Tibial nerve (tissue), 4 donors: ENCODE results near the gene PYGM.

Experiments used
- EP300 ChIP-seq, 2 donors: sonication (generic); formaldehyde crosslinking; IDR thresholded peaks; one replicate each; pipeline ENCODE4 v1.6.1; 2017; ENCODE audit warnings: antibody characterized with exemption in 2 of 2, mild to moderate bottlenecking in 1 of 2
- TF ChIP-seq, protein P1 (sequence below), 5 experiments: fragments of 200-600 bp in 3 of 5; fragments of 450-650 bp in 2 of 5; sonication (generic) in 3 of 5; IDR thresholded peaks; one replicate each; pipeline ENCODE4 v1.5.1; 2016 to 2019; ENCODE audit warnings: antibody characterized with exemption in 5 of 5, mild to moderate bottlenecking in 3 of 5, moderate library complexity in 2 of 5

DNA sequence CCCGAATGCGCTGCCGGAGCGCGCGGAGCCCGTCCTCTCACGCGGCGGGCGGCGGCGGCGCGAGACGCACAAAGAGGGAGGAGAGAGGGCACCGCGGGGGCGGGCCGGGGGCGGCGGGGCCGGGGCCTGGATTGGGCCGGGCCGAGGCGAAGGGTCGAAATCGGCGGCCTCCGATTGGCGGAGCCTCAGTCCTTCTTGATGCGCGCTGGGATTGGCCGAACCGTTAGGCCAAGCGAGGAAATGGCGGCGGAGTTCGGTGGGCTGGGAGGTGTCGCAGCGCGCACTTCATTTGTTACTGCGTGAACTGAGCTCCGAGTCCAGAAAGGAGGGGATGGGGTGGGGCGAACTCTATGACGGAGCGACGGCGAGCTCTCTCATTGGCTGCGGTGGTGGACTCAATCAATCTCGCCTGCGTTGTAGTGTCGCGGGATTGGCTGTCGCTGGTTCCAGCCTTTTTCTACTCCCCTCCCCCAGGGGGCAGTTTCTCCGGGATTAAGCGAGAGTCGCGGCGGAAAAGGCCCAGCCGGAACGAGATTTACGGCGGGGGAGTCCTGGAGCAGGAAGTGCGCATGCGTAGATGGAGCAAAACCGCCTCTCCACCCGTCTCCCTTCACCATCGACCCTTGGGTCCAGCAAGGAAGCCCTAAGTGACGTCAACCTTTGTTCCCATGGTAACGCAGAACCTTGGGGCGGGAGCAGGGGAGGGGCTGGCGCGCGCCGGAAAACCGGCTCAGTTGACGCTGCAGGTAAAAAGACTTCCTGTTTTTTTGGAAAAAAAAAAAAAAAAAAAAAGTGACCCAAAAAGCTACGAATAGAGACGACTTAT lies 18.9 kb upstream of the PYGM start, which contains the start of gene SF1:
- peak; percentile 90 to 99 for TF ChIP-seq EP300 (IDR thresholded peaks at IDR 0.05)
- TF ChIP-seq, protein P1, sequence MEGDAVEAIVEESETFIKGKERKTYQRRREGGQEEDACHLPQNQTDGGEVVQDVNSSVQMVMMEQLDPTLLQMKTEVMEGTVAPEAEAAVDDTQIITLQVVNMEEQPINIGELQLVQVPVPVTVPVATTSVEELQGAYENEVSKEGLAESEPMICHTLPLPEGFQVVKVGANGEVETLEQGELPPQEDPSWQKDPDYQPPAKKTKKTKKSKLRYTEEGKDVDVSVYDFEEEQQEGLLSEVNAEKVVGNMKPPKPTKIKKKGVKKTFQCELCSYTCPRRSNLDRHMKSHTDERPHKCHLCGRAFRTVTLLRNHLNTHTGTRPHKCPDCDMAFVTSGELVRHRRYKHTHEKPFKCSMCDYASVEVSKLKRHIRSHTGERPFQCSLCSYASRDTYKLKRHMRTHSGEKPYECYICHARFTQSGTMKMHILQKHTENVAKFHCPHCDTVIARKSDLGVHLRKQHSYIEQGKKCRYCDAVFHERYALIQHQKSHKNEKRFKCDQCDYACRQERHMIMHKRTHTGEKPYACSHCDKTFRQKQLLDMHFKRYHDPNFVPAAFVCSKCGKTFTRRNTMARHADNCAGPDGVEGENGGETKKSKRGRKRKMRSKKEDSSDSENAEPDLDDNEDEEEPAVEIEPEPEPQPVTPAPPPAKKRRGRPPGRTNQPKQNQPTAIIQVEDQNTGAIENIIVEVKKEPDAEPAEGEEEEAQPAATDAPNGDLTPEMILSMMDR (IDR thresholded peaks at IDR 0.05): peak in 4 of 5 experiments; percentile 12 to 38 (median 31)
